GM12878 (cell line): ENCODE data around the gene CRTC1. TPM values are rescaled to one million over a fixed set of nuclear protein-coding genes. Genes with fewer than 3 reads are reported as not detected.

Experiments
- BACH1 ChIP-seq: fragments of 450-650 bp; IDR thresholded peaks from 2 replicates; pipeline ENCODE4 v1.6.1; 2017; ENCODE audit warnings: mild to moderate bottlenecking, borderline replicate concordance
- CUX1 ChIP-seq: IDR thresholded peaks from 2 replicates; pipeline ENCODE4 v1.6.1; 2012; ENCODE audit warnings: improper control_type of control experiment, low read depth, low read length; ENCODE audit not compliant: insufficient replicate concordance
- HCFC1 ChIP-seq: fragments of 150-350 bp; IDR thresholded peaks from 2 replicates; pipeline ENCODE4 v1.6.1; 2014; ENCODE audit warnings: low read length
- MEF2A ChIP-seq: IDR thresholded peaks from 2 replicates; pipeline ENCODE4 v1.6.1; 2011; ENCODE audit warnings: low read depth, mild to moderate bottlenecking, low read length, moderate library complexity; ENCODE audit not compliant: insufficient read depth
- MLLT1 ChIP-seq: fragments of 450-650 bp; IDR thresholded peaks from 2 replicates; pipeline ENCODE4 v1.6.1; 2016; ENCODE audit warnings: mild to moderate bottlenecking
- NFXL1 ChIP-seq: fragments of 450-650 bp; IDR thresholded peaks from 2 replicates; pipeline ENCODE4 v1.6.1; 2017; ENCODE audit warnings: antibody characterized with exemption, mild to moderate bottlenecking, borderline replicate concordance
- NR2C2 ChIP-seq: IDR thresholded peaks from 2 replicates; pipeline ENCODE4 v1.6.1; 2011; ENCODE audit warnings: borderline replicate concordance, low read depth; ENCODE audit not compliant: control insufficient read depth, insufficient read length
- PBX3 ChIP-seq: IDR thresholded peaks from 2 replicates; pipeline ENCODE4 v1.6.1; 2011; ENCODE audit warnings: mild to moderate bottlenecking, low read depth, low read length, moderate library complexity; ENCODE audit not compliant: insufficient replicate concordance
- RAD21 ChIP-seq: IDR thresholded peaks from 2 replicates; pipeline ENCODE4 v1.6.1; 2011; ENCODE audit warnings: mild to moderate bottlenecking, low read depth, low read length, moderate library complexity; ENCODE audit not compliant: insufficient read depth
- RB1 ChIP-seq: fragments of 450-650 bp; formaldehyde crosslinking; IDR thresholded peaks from 2 replicates; pipeline ENCODE4 v1.6.1; 2017; ENCODE audit warnings: mild to moderate bottlenecking, borderline replicate concordance
- YY1 ChIP-seq: IDR thresholded peaks from 2 replicates; pipeline ENCODE4 v1.6.1; 2011; ENCODE audit warnings: low read depth, mild to moderate bottlenecking, low read length
- ZBTB33 ChIP-seq: fragments of 450-650 bp; IDR thresholded peaks from 2 replicates; pipeline ENCODE4 v1.6.1; 2017; ENCODE audit warnings: mild to moderate bottlenecking
- ZNF592 ChIP-seq: fragments of 450-650 bp; IDR thresholded peaks from 2 replicates; pipeline ENCODE4 v1.6.1; 2017; ENCODE audit warnings: mild to moderate bottlenecking, moderate library complexity
- ZZZ3 ChIP-seq: IDR thresholded peaks from 2 replicates; pipeline ENCODE4 v1.6.1; 2011; ENCODE audit warnings: low read depth; ENCODE audit not compliant: control insufficient read depth, insufficient read length
- polyA plus RNA-seq, 11 experiments: library from polyadenylated mRNA; depleted of rRNA in 4 of 11; unstranded in 6 of 11; stranded (reverse) in 5 of 11; fragments of >200 nt; fragmentation: Nextera tagmentation in 4 of 11; fragmentation: Illumina TruSeq in 1 of 11; extraction: Ambion mirVana in 4 of 11; extraction: Trizol in 1 of 11; gene quantifications; 1 replicate in 1 of 11; 2 replicates in 10 of 11; pipeline versions ENCODE4 v1.2.1 to v1.2.3, GENCODE V29; 2011 to 2016; ENCODE audit warnings: inconsistent platforms in 2 of 11, missing spikeins in 2 of 11, low read depth in 1 of 11
- total RNA-seq, 4 experiments: library from RNA; depleted of rRNA in 3 of 4; stranded (reverse); fragments of >200 nt in 3 of 4; fragmentation: Illumina TruSeq in 1 of 4; extraction: Trizol in 1 of 4; gene quantifications; 2 replicates each; pipeline versions ENCODE4 v1.2.1 to v1.2.3, GENCODE V29; 2013 to 2021

Gene CRTC1
- total and polyA plus RNA-seq, 10 of the 15 experiments (the other 5 are each of a cell fraction or from before 2014, with no cell fraction given), result 0.02 to 4.6 (median 1.1) TPM; not detected in 1

- TF ChIP-seq ZNF592, result no peak
- TF ChIP-seq MEF2A, result no peak
- TF ChIP-seq ZBTB33, result no peak
- peak; percentile 76 for TF ChIP-seq MLLT1
- no peak for TF ChIP-seq CUX1
- TF ChIP-seq ZZZ3, result no peak
- TF ChIP-seq BACH1, result no peak
- TF ChIP-seq PBX3, result no peak
- no peak for TF ChIP-seq NFXL1
- no peak for TF ChIP-seq RAD21
- no peak for TF ChIP-seq HCFC1
- peak; percentile 49; the same call in 1 of the 2 replicates for TF ChIP-seq RB1
- TF ChIP-seq YY1, result no peak
- no peak for TF ChIP-seq NR2C2
Observed at GRCh38 chr19:18636183-18636968, 47.1 kb upstream of the CRTC1 start (continued).
